ENCODE measurements around the gene SENP6. TPM values are rescaled to one million over a fixed set of nuclear protein-coding genes. Genes with fewer than 3 reads are reported as not detected.

The SENP6 gene
- total RNA-seq, 1 experiment from 2014 or later = 90.9 TPM

- H3K9me3 Mint-ChIP-seq = no peaks in the 10 kb centered on the region
- POLR2A ChIA-PET = no interaction called here
- TF ChIP-seq ZNF121 (CRISPR knock-in tag; IDR thresholded peaks at IDR 0.05) (peak; percentile 59; the same call in 1 of the 2 replicates), E2F1 (CRISPR knock-in tag; IDR thresholded peaks at IDR 0.05) (no peak)
- no peak overlapping the region; the same call in 1 of the 2 replicates for H3K27ac Mint-ChIP-seq
- peaks cover 54% of the 10 kb centered on the region for H3K4me1 Mint-ChIP-seq
- H3K27me3 Mint-ChIP-seq (ENCODE audit: low read depth) = no peaks in the 10 kb centered on the region
- ATAC-seq = no peak
- H3K36me3 Mint-ChIP-seq = peaks cover 9% of the 10 kb centered on the region
- H3K4me3 Mint-ChIP-seq = peak overlapping the region; percentile 97
- CTCF ChIA-PET = no interaction called here
- no peak for DNase-seq (ENCODE audit: low spot score)
These were observed 2.6 kb downstream of the SENP6 start for GRCh38 chr6:75604294-75604693.

GRCh38 chr6:75605635-75606034 is 4.0 kb downstream of the SENP6 start:
- TF ChIP-seq CDX4 (CRISPR knock-in tag; IDR thresholded peaks at IDR 0.05; ENCODE audit: borderline replicate concordance) = no peak
- no peak for TF ChIP-seq CTCF (IDR thresholded peaks at IDR 0.05)
- TF ChIP-seq ZBTB21 (CRISPR knock-in tag; IDR thresholded peaks at IDR 0.05; ENCODE audit: borderline replicate concordance) = no peak
- no peak for TF ChIP-seq AR (CRISPR knock-in tag; IDR thresholded peaks at IDR 0.05)
- TF ChIP-seq, protein P1, sequence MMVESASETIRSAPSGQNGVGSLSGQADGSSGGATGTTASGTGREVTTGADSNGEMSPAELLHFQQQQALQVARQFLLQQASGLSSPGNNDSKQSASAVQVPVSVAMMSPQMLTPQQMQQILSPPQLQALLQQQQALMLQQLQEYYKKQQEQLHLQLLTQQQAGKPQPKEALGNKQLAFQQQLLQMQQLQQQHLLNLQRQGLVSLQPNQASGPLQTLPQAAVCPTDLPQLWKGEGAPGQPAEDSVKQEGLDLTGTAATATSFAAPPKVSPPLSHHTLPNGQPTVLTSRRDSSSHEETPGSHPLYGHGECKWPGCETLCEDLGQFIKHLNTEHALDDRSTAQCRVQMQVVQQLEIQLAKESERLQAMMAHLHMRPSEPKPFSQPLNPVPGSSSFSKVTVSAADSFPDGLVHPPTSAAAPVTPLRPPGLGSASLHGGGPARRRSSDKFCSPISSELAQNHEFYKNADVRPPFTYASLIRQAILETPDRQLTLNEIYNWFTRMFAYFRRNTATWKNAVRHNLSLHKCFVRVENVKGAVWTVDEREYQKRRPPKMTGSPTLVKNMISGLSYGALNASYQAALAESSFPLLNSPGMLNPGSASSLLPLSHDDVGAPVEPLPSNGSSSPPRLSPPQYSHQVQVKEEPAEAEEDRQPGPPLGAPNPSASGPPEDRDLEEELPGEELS (CRISPR knock-in tag; IDR thresholded peaks at IDR 0.05) = no peak
- no peaks in the 10 kb centered on the region for H3K27me3 Mint-ChIP-seq (ENCODE audit: low read depth)
- ATAC-seq (no peak), DNase-seq (ENCODE audit: low spot score) (no peak)
- peaks cover 9% of the 10 kb centered on the region for H3K36me3 Mint-ChIP-seq
- no peak overlapping the region for H3K27ac Mint-ChIP-seq
- peaks cover 64% of the 10 kb centered on the region for H3K4me1 Mint-ChIP-seq
- CTCF ChIA-PET = no interaction called here
- no peak overlapping the region for H3K4me3 Mint-ChIP-seq
- no peaks in the 10 kb centered on the region for H3K9me3 Mint-ChIP-seq
- POLR2A ChIA-PET = no interaction called here

DNA sequence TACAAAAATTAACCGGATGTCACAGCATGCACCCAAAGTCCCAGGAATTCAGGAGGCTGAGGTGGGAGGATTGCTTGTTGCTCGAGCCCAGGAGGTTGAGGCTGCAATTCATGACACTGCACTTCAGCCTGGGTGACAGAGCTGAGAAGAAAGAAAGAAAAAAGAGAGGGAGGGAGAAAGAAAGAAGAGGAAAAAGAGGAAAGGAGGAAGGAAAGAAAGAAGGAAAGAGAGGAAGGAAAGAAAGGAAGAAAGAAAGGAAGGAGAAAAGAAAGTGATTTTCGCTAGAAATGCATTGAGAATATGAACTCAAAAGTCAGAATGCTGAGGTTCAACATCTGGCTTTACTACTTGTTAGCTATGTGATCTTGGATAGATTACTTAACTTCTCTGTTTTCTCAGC is 6.6 kb downstream of the SENP6 start:
- 0 out of 2 replicates have a peak overlapping the region, but pooled peaks have one; percentile 2 for H3K4me3 Mint-ChIP-seq
- no peaks in the 10 kb centered on the region for H3K9me3 Mint-ChIP-seq
- H3K27me3 Mint-ChIP-seq (ENCODE audit: low read depth) = no peaks in the 10 kb centered on the region
- ChIA-PET POLR2A (no interaction called here), CTCF (no interaction called here)
- peak overlapping the region; percentile 68; the same call in 1 of the 2 replicates for H3K27ac Mint-ChIP-seq
- no peak for ATAC-seq
- TF ChIP-seq, protein P2, sequence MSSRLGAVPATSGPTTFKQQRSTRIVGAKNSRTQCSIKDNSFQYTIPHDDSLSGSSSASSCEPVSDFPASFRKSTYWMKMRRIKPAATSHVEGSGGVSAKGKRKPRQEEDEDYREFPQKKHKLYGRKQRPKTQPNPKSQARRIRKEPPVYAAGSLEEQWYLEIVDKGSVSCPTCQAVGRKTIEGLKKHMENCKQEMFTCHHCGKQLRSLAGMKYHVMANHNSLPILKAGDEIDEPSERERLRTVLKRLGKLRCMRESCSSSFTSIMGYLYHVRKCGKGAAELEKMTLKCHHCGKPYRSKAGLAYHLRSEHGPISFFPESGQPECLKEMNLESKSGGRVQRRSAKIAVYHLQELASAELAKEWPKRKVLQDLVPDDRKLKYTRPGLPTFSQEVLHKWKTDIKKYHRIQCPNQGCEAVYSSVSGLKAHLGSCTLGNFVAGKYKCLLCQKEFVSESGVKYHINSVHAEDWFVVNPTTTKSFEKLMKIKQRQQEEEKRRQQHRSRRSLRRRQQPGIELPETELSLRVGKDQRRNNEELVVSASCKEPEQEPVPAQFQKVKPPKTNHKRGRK (CRISPR knock-in tag; IDR thresholded peaks at IDR 0.05; ENCODE audit: borderline replicate concordance) = no peak
- TF ChIP-seq SMAD3 (CRISPR knock-in tag; IDR thresholded peaks at IDR 0.05; ENCODE audit: borderline replicate concordance) (no peak), NR2C2 (CRISPR knock-in tag; IDR thresholded peaks at IDR 0.05) (no peak)
- DNase-seq (ENCODE audit: low spot score) = no peak
- peaks cover 4% of the 10 kb centered on the region for H3K36me3 Mint-ChIP-seq
- H3K4me1 Mint-ChIP-seq = peaks cover 76% of the 10 kb centered on the region

Measured in WTC11 (cell line).